ENCODE results near the gene PLIN5.

PLIN5 gene

DNA sequence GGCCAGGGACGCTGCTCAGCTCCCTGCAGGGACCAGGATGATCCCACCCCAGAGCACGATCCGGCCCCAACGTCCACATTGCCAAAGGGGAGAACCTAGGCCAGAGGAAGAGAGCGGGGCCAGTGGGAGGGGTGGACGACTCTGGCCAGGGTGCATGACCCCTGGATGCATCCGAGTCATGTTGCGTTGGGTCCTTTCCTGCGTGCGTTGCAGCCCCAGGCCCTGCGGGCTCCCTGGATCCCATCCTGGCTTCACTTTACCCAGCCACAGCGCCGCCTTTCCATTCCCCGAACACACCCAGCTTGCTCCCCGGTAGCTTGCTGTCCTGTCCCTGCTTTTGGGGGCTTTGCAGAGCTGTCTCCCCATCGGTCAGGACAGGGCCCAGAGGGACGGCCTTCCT is 27.2 kb downstream of the PLIN5 start:
- TF ChIP-seq, protein P1, sequence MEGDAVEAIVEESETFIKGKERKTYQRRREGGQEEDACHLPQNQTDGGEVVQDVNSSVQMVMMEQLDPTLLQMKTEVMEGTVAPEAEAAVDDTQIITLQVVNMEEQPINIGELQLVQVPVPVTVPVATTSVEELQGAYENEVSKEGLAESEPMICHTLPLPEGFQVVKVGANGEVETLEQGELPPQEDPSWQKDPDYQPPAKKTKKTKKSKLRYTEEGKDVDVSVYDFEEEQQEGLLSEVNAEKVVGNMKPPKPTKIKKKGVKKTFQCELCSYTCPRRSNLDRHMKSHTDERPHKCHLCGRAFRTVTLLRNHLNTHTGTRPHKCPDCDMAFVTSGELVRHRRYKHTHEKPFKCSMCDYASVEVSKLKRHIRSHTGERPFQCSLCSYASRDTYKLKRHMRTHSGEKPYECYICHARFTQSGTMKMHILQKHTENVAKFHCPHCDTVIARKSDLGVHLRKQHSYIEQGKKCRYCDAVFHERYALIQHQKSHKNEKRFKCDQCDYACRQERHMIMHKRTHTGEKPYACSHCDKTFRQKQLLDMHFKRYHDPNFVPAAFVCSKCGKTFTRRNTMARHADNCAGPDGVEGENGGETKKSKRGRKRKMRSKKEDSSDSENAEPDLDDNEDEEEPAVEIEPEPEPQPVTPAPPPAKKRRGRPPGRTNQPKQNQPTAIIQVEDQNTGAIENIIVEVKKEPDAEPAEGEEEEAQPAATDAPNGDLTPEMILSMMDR (conservative IDR thresholded peaks at IDR 0.05; ENCODE audit: control insufficient read depth, insufficient read depth, low read depth, low read length) = no peak
- no peak overlapping the region for H3K4me3 ChIP-seq (ENCODE audit: control insufficient read depth, low read depth, low read length)
- DNase-seq (ENCODE audit: low read depth) = no peak

DNA sequence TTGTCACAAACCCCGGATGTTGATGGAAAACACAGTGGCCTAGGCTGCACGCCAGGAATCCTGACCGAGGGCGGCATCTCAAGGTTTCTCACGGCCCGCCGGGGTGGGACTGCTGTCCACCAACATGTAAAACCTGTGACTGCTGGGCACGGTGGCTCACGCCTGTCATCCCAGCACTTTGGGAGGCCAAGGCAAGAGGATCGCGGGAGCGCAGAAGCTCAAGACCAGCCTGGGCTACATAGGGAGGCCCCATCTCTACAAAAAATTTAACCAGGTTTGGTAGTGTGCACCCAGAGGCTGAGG is 27.9 kb downstream of the PLIN5 start:
- no peak overlapping the region for H3K4me3 ChIP-seq (ENCODE audit: control insufficient read depth, low read depth, low read length)
- TF ChIP-seq, protein P1 (conservative IDR thresholded peaks at IDR 0.05; ENCODE audit: control insufficient read depth, insufficient read depth, low read depth, low read length) = no peak
- DNase-seq (ENCODE audit: low read depth) = no peak

- TF ChIP-seq, protein P1 (conservative IDR thresholded peaks at IDR 0.05; ENCODE audit: control insufficient read depth, insufficient read depth, low read depth, low read length) = no peak
- no peak overlapping the region for H3K4me3 ChIP-seq (ENCODE audit: control insufficient read depth, low read depth, low read length)
- DNase-seq (ENCODE audit: low read depth) = peak; percentile 84
Measured at GRCh38 chr19:4506449-4507149, 28.4 kb downstream of the PLIN5 start.

GRCh38 chr19:4505570-4506448 is 29.2 kb downstream of the PLIN5 start:
- H3K4me3 ChIP-seq (ENCODE audit: control insufficient read depth, low read depth, low read length) = no peak overlapping the region
- TF ChIP-seq, protein P1 (conservative IDR thresholded peaks at IDR 0.05; ENCODE audit: control insufficient read depth, insufficient read depth, low read depth, low read length) = no peak
- no peak for DNase-seq (ENCODE audit: low read depth)

GRCh38 chr19:4504891-4505569 is 30.0 kb downstream of the PLIN5 start:
- H3K4me3 ChIP-seq (ENCODE audit: control insufficient read depth, low read depth, low read length) = no peak overlapping the region
- peak; percentile 49 for DNase-seq (ENCODE audit: low read depth)
- TF ChIP-seq, protein P1 (conservative IDR thresholded peaks at IDR 0.05; ENCODE audit: control insufficient read depth, insufficient read depth, low read depth, low read length) = no peak

DNA sequence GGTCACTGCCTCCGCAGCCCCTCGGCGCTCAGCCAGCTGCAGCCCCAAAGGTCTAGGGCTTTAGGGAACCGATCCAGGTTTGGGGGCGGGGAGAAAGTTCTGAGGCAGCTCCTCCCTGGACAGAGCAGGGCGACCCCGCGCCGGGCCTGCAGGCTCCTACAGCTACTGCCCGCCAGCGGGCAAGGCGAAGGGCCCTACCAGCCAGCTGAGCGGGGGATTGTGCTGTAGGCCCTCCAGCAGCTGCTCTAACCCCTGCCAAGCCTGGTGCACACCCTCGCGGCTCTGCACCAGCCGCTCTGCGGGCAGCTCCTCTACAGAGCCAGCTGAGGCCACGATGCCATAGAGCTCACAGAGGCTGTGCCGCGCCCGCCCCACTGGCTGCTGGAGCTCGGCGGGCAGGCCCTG is 30.7 kb downstream of the PLIN5 start:
- DNase-seq (ENCODE audit: low read depth) = no peak
- TF ChIP-seq, protein P1 (conservative IDR thresholded peaks at IDR 0.05; ENCODE audit: control insufficient read depth, insufficient read depth, low read depth, low read length) = no peak
- no peak overlapping the region for H3K4me3 ChIP-seq (ENCODE audit: control insufficient read depth, low read depth, low read length)

All from fibroblast of mammary gland (primary cell).